HG03354 (cell line): ENCODE results near the gene HACD2.
"Not testable (repeated sequence)": the region's sequence is repeated elsewhere in the genome, so short reads cannot be mapped to it uniquely, and the experiment has no call there.

Source experiments
- ATAC-seq: cut with Tn5 transposase; IDR thresholded peaks from one replicate; pipeline ENCODE4 v1.9.1; 2021; ENCODE audit warnings: mild to moderate bottlenecking; ENCODE audit not compliant: unreplicated experiment, poor library complexity, severe bottlenecking

Gene HACD2

DNA sequence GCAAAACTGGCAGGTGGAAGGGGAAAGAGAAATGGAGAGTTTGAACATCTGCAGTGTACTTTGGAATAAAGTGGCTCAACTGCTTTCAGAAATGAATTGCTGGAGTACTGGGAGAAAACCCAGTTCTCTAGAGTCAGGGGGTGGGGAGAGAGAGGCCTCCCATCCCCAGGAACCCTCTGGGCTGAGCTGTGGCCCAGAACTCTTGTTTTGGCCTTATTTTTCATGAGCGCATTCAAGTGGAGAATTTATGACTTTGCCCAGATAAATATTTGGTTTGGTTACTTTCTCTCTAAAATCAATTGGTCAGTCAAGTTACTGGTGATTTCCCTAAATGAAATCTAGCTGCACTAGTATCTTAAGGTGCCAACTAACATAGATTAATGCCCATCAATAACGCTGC, 28.7 kb upstream of the HACD2 start:
- no peak for ATAC-seq

GRCh38 chr3:123611674-123612073, 26.8 kb upstream of the HACD2 start:
- not testable (repeated sequence) for ATAC-seq

DNA sequence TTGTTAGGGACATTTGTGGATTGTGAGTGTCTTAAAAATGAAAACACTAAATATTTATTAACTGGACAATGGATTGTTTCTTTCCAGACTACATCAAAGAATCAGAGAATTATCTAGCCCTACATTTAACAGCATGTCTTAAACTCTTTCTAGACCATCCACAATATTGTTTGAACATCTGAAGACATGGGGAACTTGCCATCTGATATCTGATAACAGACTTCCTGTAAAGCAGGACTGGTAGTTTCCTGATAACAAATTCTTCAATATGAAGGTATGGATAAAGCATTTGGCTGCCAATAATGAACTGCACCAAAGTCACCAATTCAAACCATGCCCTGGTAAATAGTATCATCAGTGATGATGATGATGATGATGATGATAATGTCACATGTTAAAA, 26.2 kb upstream of the HACD2 start:
- no peak for ATAC-seq

GRCh38 chr3:123610331-123610730, 25.5 kb upstream of the HACD2 start:
- peak; percentile 90 for ATAC-seq

- ATAC-seq = no peak
Observed at GRCh38 chr3:123609063-123609462, 24.2 kb upstream of the HACD2 start.

DNA sequence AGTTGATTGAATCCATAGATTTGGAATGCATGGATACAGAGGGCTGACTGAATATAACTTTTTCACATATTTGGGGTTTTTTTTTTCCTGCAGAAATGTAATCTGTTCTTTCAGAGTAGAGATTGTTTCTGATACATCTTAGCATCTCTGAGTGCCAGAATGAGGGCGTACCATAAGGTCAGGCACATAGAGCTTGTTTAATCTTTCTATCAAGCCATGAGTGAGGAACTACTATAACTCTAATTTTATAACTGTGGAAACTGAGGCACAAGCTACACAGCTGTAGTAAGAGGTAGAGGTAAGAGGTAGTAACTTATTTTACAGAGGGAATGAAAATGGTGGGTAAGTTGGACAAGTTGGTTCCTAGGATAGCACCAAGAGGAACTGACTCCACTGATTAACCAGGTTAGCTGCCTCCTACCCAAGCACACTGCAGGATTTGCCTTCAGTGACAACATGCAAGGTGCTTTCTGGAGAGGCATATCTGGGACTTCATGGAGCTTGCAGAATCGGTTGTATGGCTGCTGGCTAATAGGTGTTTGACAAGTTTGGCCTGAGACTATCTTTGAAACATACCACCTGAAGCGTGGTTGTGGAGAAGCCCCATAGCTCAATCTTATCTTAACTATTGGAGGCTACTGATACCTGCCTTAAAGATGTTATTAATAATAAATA, 23.5 kb upstream of the HACD2 start:
- ATAC-seq = no peak

DNA sequence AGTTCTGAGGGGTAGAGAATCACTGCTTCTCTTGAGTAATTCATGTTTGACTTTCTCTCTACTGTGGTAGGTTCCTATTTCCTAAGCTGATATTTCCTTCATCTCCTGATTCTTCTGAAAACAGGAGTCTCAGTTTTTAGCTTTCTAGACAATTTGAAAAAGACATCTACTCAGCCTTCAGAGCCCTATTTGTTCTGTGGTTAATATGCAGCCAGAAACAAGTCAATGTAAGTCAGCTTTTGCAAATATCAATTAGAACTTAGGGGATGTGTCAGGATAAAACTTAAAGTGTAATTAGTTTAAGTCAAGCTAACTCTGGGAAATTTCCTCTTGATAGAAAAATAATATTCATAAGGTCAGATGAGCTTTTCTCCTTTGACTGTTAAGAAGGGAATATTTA, 21.7 kb upstream of the HACD2 start:
- no peak for ATAC-seq

DNA sequence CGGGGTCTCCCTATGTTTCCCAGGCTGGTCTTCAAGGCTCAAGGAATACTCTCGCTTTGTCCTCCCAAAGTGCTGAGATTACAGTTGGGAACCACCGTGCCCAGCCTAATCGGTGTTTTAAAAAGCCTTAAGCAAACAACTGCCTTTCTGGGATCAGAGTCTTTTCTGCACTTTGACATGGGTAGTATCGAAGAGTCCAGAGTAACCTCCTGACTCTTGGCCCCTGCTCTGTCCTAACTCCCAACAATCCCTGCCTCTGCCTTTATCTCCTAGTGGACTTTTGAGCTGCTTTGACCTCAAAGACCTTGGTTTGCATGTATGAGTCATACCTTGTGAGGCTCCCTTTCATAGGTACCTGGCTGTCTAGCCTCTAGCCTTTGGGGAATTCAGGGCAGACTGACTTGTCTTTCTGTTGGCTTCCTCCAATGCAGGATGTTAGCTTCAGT, 21.0 kb upstream of the HACD2 start:
- peak; percentile 70 for ATAC-seq

GRCh38 chr3:123603153-123603552, 18.3 kb upstream of the HACD2 start:
- ATAC-seq = not testable (repeated sequence)

DNA sequence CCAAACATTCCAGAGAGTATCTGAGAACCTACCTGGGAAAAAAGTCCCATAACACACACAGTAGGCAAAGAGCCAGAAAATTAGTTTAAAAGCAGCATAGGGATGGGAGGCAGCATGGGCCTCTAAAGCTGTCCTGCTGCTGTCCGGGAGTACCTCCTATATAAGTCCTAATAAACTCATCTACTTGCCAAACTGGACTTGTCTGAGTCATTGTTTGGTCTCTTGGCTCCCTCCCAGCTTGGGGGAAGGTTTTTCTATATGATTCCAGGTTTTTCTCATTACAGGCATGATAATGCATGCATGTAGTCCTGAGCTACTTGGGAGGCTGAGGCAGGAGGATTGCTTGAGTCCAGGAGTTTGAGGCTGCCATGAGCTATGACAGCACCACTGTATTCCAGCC, 17.5 kb upstream of the HACD2 start:
- no peak for ATAC-seq

- ATAC-seq = not testable (repeated sequence)
Observed at GRCh38 chr3:123600863-123601262, 16.0 kb upstream of the HACD2 start.

DNA sequence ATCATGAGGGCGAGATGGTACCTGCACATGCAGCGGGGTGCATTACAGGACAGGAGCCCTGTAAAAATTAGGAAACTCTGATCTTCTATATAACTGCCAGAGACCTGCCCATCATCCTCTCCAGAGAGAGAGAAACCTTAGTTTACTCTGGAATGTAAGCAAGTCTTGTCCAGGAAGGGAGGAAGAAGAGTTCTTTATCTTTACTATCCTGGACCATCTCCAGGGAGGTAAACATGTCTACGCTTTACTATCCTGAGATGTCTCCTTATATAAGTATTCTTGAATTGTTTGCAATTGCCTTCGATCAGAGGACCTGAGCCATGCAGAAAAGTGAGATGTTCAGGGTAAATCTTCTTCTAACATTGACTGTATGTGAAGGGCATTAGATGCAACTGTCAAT, 12.7 kb upstream of the HACD2 start:
- ATAC-seq = no peak

DNA sequence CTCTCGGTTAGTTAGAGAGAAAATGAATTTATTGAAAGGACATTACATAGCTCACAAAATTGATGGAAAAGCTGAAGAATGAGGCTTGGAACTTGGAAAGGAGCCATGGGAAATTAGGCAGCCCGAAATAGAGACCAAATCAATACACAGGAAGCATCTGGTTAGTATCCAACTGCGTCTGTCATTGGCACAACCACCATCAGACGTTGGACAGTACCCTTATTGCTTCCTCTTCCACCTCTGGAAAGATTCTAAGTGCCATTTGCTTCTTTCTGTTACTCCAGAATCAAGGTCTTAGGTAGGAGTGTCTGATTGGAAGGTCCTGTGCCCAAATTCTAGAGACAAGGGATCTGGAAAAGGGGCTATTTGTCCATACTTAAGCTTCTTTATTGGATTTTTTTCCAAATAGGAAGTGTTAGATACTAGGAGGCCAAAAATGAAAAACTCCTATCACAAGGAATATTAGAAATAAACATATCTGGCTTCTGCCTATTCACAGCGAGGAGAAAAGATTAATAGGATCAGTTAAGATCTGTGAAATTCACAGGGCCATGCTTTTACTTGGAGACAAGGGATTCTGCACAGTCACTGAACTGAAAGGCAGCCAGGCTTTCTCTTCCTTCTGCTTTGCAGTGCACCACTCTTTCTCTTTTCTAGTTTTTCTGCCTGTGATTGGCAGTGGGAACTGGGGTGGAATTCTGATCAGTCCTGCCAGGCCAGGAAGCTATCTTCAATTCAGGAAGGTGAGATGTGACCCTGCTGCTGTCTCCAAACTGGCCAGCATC, 10.7 kb upstream of the HACD2 start:
- ATAC-seq = no peak

GRCh38 chr3:123593381-123593780, 8.5 kb upstream of the HACD2 start:
- no peak for ATAC-seq

DNA sequence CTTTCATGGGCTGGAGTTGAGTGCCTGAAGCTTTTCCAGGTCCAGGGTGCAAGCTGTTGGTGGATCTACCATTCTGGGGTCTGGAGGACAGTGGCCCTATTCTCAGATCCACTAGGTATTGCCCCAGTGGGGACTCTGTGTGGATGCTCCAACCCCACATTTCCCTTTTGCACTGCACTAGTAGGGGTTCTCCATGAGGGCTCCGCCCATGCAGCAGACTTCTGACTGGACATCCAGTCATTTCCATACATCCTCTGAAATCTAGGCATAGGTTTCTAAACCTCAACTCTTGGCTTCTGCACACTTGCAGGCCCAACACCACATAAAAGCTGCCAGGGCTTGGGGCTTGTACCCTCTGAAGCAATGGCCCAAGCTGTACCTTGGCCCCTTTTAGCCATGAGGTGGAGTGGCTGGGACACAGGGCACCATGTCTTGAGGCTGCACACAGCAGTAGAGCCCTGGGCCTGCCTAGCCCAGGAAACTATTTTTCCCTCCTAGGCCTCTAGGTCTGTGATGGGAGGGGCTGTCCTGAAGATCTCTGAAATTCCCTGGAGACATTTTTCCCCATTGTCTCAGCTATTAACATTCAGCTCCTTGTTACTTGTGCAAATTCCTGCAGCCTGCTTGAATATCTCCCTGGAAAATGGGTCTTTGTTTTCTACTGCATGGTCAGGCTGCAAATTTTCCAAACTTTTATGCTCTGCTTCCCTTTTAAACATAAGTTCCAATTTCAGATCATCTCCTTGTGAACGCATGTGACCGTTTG, 6.0 kb upstream of the HACD2 start:
- ATAC-seq = no peak

DNA sequence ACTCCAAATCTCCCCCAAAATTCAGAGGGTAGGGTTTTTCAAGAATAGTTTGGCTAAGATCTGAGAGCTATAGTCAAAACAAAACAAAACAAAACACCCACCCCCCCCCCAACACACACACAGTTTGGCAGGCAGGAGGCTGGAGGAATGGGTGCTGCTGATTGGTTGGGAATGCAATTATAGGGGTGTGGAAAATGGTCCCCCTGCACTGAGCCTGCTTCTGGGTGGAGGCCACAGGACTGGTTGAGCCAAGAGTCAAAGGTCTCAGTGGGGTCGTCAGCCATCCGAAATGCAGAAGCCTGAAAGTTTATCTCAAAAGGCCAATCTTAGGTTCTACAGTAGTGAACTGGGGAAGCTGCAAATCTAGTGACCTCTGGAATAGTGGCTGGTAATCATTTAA, 2.5 kb upstream of the HACD2 start:
- ATAC-seq = no peak

DNA sequence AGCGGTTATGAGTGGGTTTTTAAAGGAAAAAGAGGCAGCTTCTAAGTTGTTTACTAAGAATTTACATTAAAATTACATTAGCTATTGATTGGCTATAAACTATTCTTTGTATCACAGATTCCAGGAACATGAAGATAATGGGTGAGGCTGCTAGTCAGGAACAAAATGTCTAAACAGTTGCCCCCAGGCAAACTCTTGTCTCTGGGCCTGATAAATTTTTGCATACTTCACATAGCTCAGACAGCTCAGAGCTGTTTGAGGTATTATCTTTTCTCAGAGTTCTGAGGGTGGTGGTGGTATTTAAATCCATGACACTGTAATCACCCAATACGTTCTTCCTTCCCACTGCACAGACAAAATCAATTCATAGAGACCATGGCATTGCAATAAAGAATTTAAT, 2.1 kb upstream of the HACD2 start:
- no peak for ATAC-seq

DNA sequence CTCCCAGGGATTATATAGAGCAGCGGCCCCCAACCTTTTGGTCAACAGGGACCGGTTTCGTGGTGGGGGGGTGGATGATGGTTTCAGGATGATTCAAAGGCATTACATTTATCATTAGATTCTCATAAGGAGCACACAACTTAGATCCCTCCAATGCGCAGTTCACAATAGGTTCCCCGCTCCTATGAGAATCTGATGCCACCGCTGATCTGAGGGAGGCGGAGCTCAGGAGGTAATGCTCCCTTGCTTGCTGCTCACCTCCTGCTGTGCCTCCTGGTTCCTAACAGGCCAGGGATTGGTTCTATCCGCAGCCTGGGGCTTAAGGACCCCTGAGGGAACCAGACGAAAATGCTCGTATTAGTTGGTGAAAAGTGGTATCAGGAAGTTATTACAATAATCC, 1.3 kb upstream of the HACD2 start:
- no peak for ATAC-seq

DNA sequence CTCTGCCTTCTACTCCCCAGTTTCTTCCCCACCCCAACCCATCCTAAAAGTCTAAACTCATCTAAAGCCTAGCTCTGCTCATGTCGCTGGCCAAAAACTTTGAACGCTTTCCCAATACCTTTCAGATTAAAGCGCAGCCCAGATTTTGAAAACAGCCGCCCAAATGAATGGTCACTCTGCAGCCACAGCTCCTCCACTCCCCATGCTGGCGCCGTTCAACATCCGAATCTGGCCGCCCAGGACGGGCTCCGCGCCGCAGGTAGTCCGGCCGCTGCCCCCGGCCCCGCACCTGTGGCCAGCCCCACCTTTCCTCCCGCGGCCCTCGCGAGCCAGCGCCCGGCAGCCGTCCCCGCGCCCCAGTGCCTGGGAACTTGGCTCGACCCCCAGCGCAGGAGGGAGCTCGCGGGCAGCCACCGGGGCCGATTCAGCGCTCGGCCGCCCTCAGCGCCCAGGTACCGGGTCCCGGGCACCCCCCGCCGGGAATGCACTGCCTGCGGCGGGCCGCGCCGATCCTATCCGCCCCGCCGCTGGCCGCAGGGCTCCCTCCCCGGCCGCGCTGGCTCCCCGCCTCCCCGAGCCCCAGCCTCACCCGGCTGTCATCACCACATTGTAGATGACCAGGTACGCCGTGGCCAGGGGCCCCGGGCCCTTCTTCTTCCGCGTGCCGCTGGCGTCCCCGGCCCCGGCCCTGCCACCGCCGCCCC, 417 bp downstream of the HACD2 start:
- peak; percentile 33 for ATAC-seq

DNA sequence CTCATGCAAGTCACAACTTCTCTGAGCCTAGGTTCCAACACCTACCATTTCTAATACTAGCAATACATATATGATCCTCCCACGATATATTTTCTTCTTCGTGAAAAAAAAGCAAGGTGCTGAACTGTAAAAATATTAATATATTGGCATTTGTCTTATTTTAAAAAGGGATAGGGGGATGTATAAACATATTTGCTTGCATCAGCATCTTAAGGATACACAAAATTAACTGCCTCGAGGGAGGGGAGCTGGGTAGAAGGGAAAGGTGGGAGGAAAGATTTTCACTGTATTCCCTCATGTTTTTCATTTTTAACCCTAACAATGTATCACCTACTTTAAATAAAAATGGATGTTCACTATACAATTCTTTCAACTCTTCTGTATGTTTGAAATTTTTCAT, 1.3 kb downstream of the HACD2 start:
- ATAC-seq = no peak
